Heart left ventricle (tissue), 13 donors: ENCODE data around the gene SLC6A18.

ENCODE experiments used
- CTCF ChIP-seq, 12 donors: fragments of 200-600 bp; sonication (generic) in 4 of 12; IDR thresholded peaks; one replicate each; pipeline versions ENCODE4 v1.5.0 to v1.8.0; 2018 to 2022; ENCODE audit warnings: antibody characterized with exemption in 12 of 12, mild to moderate bottlenecking in 5 of 12
- POLR2A ChIP-seq, 2 donors: fragments of 450-650 bp; IDR thresholded peaks; one replicate each; pipeline ENCODE4 v1.6.1; 2017; ENCODE audit warnings: antibody characterized with exemption in 2 of 2, mild to moderate bottlenecking in 2 of 2, moderate library complexity in 2 of 2
- donor health status: ischemic (EF 13 %, LVEDD 7.1; RV severe dilation, severe dysfunction).
- donor health status: DM: no; HTN: yes; CAD: no.
- donor health status: DM: no; HTN: no; CAD: no.
- donor health status: ischemic (EF 25% LVEDD 6.9; RV normal size, moderate dysfunction).
- donor health status: ischemic (EF 25% LVEDD 5.7; RV mildly dilated, moderate dysfunction).
- donor health status: ischemic (EF 35%, LVEDD 5.7; RV mildly dilated, moderate dysfunction).
- donor health status: nonischemic (EF 11% LVEDD 7.7; RV severe dilation, severe dysfunction).
- donor health status: DM: yes; HTN: yes; CAD: no.
- donor health status: PGD.
- donor health status: ischemic (EF 29% LVEDD 5.4; RV normal size, mild dysfunction).
- donor health status: nonischemic (EF 23%, LVEDD 6.1; RV moderate dilation, normal function).

DNA sequence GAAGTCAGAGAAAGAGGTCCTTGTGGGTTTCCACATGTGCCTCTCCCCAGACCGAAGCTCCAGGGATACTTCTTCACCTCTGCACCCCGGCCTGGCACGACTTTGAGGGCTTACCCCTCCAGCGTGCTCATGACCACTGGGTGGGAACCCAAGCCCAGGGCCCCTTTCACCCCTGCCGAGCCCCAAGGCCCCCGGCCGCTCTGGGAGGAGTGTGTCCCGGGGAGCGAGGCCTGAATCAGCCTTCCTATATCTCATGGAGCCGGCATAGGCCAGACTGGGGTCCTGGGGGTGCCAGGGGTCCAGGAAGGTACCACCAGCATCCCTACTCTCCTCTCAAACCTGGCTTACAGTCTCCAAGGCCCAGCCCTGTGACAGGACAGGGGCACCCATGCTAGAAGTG lies 52.6 kb downstream of the SLC6A18 start:
- no peak for TF ChIP-seq CTCF (IDR thresholded peaks at IDR 0.05)
- no peak for TF ChIP-seq POLR2A (IDR thresholded peaks at IDR 0.05)
